Right atrium auricular region (tissue), 2 donors: ENCODE results near the gene OR6N2. TPM values are rescaled to one million over a fixed set of nuclear protein-coding genes. Genes with fewer than 3 reads are reported as not detected.

ENCODE experiments used
- DNase-seq: peaks from one replicate; pipeline ENCODE4 v3.0.0-alpha.2; 2019; ENCODE audit warnings: low spot score
- H3K27ac ChIP-seq, 2 donors: fragments of 200-600 bp; sonication (generic); 1 replicate in 1 of 2; 2 replicates in 1 of 2; pipeline ENCODE4 v1.5.1; 2016 to 2019
- H3K27me3 ChIP-seq, 2 donors: fragments of 200-600 bp; sonication (generic); one replicate each; pipeline versions ENCODE4 v1.5.1 to v1.6.0; 2017 to 2019
- H3K36me3 ChIP-seq: fragments of 200-600 bp; sonication (generic); one replicate; pipeline ENCODE4 v1.5.1; 2016
- H3K4me1 ChIP-seq, 2 donors: fragments of 200-600 bp; sonication (generic); one replicate each; pipeline versions ENCODE4 v1.5.1 to v1.6.0; 2017 to 2019
- H3K4me3 ChIP-seq, 2 donors: fragments of 200-600 bp; sonication (generic); 1 replicate in 1 of 2; 2 replicates in 1 of 2; pipeline ENCODE4 v1.5.1; 2017 to 2019; ENCODE audit warnings: mild to moderate bottlenecking in 1 of 2, moderate library complexity in 1 of 2
- H3K9me3 ChIP-seq, 2 donors: fragments of 200-600 bp; sonication (generic); one replicate each; pipeline ENCODE4 v1.5.1; 2019
- total RNA-seq, 2 donors: library from RNA; depleted of rRNA; stranded (reverse); fragments of >200 nt; gene quantifications; one replicate each; pipeline ENCODE4 v1.1.0, GENCODE V29; 2016
- TF ChIP-seq, protein P1 (sequence below), 2 donors: fragments of 200-600 bp; sonication (generic); IDR thresholded peaks; one replicate each; pipeline ENCODE4 v1.5.1; 2019; ENCODE audit warnings: antibody characterized with exemption in 2 of 2

OR6N2 gene
- total RNA-seq, 2 donors from 2014 or later = not detected

DNA sequence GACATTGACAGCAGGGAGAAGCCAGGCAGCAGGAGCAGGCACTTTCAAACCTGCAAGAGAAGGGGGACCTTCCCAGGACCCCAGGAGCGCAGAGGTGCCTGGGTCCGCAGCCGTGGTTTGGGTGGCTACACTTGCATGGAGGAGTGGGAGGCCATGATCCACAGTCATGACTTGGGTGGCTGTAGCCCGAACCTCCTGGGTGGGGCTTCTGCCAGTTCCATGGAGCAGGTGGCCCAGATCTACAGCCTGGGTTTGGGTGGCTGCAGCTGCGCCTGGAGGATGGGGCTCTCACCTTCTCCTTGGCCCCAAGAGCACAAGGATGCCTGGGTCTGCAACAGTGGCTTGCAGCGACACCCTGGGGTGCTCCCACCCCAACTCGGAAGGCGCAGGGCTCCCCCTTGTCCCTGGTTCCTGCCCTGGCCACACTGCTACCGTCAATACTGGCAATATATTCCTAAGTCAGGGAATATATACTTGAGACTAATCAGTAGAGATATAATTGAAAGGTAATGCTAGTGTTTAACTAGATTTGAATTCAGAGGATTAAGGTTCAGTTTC, 28.8 kb downstream of the OR6N2 start:
- Histone ChIP-seq H3K27ac (no peak overlapping the region), H3K36me3 (no peaks in the 10 kb centered on the region), H3K4me1 (no peaks in the 10 kb centered on the region), H3K4me3 (no peak overlapping the region), H3K27me3 (no peaks in the 10 kb centered on the region), H3K9me3 (no peaks in the 10 kb centered on the region)
- TF ChIP-seq, protein P1, sequence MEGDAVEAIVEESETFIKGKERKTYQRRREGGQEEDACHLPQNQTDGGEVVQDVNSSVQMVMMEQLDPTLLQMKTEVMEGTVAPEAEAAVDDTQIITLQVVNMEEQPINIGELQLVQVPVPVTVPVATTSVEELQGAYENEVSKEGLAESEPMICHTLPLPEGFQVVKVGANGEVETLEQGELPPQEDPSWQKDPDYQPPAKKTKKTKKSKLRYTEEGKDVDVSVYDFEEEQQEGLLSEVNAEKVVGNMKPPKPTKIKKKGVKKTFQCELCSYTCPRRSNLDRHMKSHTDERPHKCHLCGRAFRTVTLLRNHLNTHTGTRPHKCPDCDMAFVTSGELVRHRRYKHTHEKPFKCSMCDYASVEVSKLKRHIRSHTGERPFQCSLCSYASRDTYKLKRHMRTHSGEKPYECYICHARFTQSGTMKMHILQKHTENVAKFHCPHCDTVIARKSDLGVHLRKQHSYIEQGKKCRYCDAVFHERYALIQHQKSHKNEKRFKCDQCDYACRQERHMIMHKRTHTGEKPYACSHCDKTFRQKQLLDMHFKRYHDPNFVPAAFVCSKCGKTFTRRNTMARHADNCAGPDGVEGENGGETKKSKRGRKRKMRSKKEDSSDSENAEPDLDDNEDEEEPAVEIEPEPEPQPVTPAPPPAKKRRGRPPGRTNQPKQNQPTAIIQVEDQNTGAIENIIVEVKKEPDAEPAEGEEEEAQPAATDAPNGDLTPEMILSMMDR (IDR thresholded peaks at IDR 0.05) = no peak
- no peak for DNase-seq

DNA sequence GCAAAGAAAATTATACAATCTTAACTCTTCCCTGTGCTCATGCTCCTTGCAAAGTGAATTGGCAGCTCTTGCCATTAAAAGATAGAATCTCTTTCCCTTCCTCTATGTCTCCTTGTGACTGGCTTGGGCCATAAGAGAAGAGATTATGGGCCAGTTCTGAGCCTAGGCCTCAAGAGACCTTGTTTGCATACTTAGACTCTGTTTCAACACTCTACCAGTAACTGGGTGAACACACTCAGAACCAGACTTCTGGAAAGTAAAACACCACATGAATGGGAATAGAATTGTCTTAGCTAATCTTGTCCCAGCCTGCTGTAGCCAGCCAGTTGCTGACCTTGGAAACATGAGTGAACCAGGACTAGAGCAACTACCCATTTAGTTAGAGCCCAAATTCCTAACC, 45.2 kb downstream of the OR6N2 start:
- no peak for DNase-seq
- H3K27ac ChIP-seq = no peak overlapping the region
- no peaks in the 10 kb centered on the region for H3K36me3 ChIP-seq
- no peaks in the 10 kb centered on the region for H3K9me3 ChIP-seq
- TF ChIP-seq, protein P1 (IDR thresholded peaks at IDR 0.05) = no peak
- H3K4me1 ChIP-seq = no peaks in the 10 kb centered on the region
- no peaks in the 10 kb centered on the region for H3K27me3 ChIP-seq
- no peak overlapping the region for H3K4me3 ChIP-seq

DNA sequence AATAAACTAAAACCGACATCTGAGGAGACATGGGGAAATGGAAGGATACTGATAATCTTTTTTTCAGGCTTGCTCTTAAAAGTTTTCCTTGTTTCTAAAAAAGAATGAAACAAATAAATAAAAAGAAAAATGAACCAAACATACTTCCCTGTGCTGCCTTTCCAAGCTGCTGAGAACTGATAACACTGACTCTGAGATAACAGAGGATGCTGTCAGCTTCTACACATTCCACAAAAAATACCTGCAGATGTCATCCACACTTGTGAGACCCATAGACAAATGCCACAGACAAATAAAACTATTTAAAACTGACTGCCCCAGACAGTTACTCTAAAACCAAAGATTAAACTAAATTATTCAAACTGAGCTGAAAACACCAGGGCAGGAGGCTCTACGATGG, 48.5 kb downstream of the OR6N2 start:
- Histone ChIP-seq H3K27ac (no peak overlapping the region), H3K9me3 (no peaks in the 10 kb centered on the region), H3K4me1 (no peaks in the 10 kb centered on the region), H3K27me3 (no peaks in the 10 kb centered on the region), H3K36me3 (no peaks in the 10 kb centered on the region), H3K4me3 (no peak overlapping the region)
- DNase-seq = no peak
- TF ChIP-seq, protein P1 (IDR thresholded peaks at IDR 0.05) = no peak

DNA sequence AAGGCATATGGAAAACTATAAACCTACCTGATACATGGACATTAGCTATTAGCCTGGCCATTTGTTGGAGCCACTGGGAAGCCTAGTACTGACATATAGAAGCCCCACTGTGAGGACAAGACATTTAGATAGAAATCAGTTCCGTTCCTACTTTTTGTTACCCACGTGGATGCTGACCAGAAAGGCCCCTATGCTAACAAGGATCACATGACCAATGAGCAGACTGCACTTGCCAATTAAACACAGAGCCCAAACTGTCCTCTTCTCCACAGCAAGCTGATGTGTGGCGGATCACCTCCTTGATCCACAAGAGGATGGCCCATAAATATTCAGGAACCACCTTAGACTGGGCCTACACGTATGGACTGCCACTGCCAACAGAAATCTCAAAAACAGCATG, 49.3 kb downstream of the OR6N2 start:
- Histone ChIP-seq H3K27me3 (no peaks in the 10 kb centered on the region), H3K4me3 (no peak overlapping the region), H3K9me3 (no peaks in the 10 kb centered on the region), H3K36me3 (no peaks in the 10 kb centered on the region), H3K4me1 (no peaks in the 10 kb centered on the region), H3K27ac (no peak overlapping the region)
- TF ChIP-seq, protein P1 (IDR thresholded peaks at IDR 0.05) = no peak
- no peak for DNase-seq

DNA sequence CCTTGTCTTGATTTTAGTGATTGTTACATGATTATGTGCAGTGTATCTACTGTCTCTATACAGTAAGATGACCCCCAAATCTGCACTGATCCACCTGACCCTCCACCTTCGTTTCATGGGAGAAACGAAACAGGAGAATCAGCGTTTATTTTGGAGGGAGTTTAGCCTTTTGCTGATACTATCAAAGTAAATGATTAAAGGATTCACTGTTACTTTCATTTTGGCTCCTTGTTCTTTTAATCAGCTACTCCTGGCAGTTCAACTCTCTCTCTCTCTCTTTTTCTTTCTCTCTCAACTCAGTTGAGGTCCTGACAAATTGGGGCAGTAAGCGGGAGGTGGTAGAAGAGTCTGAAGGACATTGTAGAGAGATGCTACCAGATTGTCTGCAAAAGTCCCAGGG, 50.6 kb downstream of the OR6N2 start:
- H3K9me3 ChIP-seq = no peaks in the 10 kb centered on the region
- H3K27ac ChIP-seq = no peak overlapping the region
- no peaks in the 10 kb centered on the region for H3K27me3 ChIP-seq
- no peaks in the 10 kb centered on the region for H3K4me1 ChIP-seq
- no peak overlapping the region for H3K4me3 ChIP-seq
- no peak for DNase-seq
- TF ChIP-seq, protein P1 (IDR thresholded peaks at IDR 0.05) = no peak
- no peaks in the 10 kb centered on the region for H3K36me3 ChIP-seq
